ENCODE data around the gene MRPL52. TPM values are rescaled to one million over a fixed set of nuclear protein-coding genes. Genes with fewer than 3 reads are reported as not detected.

MRPL52 gene
- total and polyA plus RNA-seq, 2 of the 13 experiments (the other 11 are each of a cell fraction or from before 2014, with no cell fraction given): 118 to 329 TPM

DNA sequence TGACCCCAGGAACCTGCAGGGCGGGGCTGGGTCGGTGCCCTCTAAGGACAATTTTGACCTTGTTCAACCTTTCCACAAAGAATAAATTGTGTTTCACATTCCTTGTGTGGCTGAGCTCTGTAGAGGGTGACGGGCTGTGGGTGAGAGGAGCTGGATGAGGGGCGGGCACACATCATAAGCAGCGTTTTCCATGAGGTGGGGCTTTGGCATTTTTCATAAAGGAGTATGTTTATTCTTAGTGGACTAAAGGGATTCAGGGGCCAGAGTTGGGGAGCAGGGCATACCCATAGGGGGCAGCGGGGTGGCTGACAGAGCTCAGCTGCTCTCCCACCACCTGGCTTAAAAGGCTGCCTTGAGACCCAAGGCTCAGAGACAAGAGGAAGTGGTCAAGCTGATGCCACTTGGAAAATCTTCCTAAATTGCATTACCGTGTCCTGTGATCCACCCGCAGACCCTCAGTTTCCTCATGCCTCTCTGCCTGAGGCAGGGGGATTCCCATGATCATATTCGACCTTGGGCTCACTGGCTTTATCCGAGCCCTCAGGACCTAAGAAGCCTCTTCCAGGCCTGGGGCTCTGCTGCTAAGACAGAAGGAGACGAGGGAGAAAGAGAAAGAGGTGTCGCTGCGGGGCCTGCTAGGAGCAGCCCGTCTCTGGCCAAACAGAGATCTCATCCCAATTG, 18.1 kb downstream of the MRPL52 start:
- Histone ChIP-seq H3K9ac (ENCODE audit: insufficient read depth, low read depth, low read length) (no peak overlapping the region), H3K4me3 (replicated peaks in 1 of 3; ENCODE audit: insufficient read depth in 1 of 3, low read depth in 2 of 3, low read length in 3 of 3) (no peak overlapping the region), H3K4me1 (ENCODE audit: insufficient read depth, low read length) (peaks cover 23% of the 10 kb centered on the region), H4K20me1 (ENCODE audit: insufficient read depth, low read length) (no peaks in the 10 kb centered on the region), H3K27me3 (ENCODE audit: control insufficient read depth in 1 of 2, insufficient read depth in 2 of 2, low read length in 2 of 2) (peaks cover 9 to 45% of the 10 kb centered on the region in 2 experiments), H3K4me2 (ENCODE audit: low read depth, low read length) (peak overlapping the region; percentile 26; the same call in 1 of the 2 replicates), H3K36me3 (replicated peaks in 1 of 2; ENCODE audit: control insufficient read depth in 1 of 2, insufficient read depth in 2 of 2, low read length in 2 of 2) (no peaks in the 10 kb centered on the region), H3K9me3 (ENCODE audit: low read length) (no peaks in the 10 kb centered on the region), H3K27ac (ENCODE audit: extremely low read length, insufficient read depth, low read length) (no peak overlapping the region), H2AFZ (ENCODE audit: low read length) (no peak overlapping the region), H3K79me2 (ENCODE audit: insufficient read depth, low read length) (no peaks in the 10 kb centered on the region)
- intact Hi-C loops (cut with micrococcal nuclease; ENCODE audit: unreplicated experiment) (no loop called here), in situ Hi-C loops (cut with HindIII; ENCODE audit: extremely low pct_ligation_motif_present, low pct_unique_long_range_greater_than_20kb) (loop anchor here (5.0 kb wide), 1 partner anchor 290 kb away; no protein-coding TSS in a partner anchor)
- 41% methylated on average over 14 of the region's 14 CpGs for WGBS (ENCODE audit: low lambda C conversion rate)
- TF ChIP-seq BORCS8-MEF2B (CRISPR knock-in tag; IDR thresholded peaks at IDR 0.05) (0 out of 2 replicates have a peak, but pooled peaks have one; percentile 53), CREB1 (IDR thresholded peaks at IDR 0.05) (peak; percentile 73), CREB1 (CRISPR knock-in tag; IDR thresholded peaks at IDR 0.05) (no peak), ZNF550 (CRISPR knock-in tag; IDR thresholded peaks at IDR 0.05; ENCODE audit: borderline replicate concordance) (0 out of 2 replicates have a peak, but pooled peaks have one; percentile 27), ZNF501 (CRISPR knock-in tag; IDR thresholded peaks at IDR 0.05) (0 out of 2 replicates have a peak, but pooled peaks have one; percentile 18), RBM22 (optimal IDR thresholded peaks at IDR 0.05; ENCODE audit: low read length) (no peak), ZNF17 (CRISPR knock-in tag; IDR thresholded peaks at IDR 0.05) (no peak), RXRA (CRISPR knock-in tag; IDR thresholded peaks at IDR 0.05) (0 out of 2 replicates have a peak, but pooled peaks have one; percentile 13), SALL1 (CRISPR knock-in tag; IDR thresholded peaks at IDR 0.05) (peak; percentile 33; the same call in 1 of the 2 replicates), NR2F2 (IDR thresholded peaks at IDR 0.05; ENCODE audit: borderline replicate concordance, low read depth) (peak; percentile 33; the same call in 1 of the 2 replicates)
- TF ChIP-seq, protein P1, sequence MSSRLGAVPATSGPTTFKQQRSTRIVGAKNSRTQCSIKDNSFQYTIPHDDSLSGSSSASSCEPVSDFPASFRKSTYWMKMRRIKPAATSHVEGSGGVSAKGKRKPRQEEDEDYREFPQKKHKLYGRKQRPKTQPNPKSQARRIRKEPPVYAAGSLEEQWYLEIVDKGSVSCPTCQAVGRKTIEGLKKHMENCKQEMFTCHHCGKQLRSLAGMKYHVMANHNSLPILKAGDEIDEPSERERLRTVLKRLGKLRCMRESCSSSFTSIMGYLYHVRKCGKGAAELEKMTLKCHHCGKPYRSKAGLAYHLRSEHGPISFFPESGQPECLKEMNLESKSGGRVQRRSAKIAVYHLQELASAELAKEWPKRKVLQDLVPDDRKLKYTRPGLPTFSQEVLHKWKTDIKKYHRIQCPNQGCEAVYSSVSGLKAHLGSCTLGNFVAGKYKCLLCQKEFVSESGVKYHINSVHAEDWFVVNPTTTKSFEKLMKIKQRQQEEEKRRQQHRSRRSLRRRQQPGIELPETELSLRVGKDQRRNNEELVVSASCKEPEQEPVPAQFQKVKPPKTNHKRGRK (CRISPR knock-in tag; IDR thresholded peaks at IDR 0.05): no peak
- TF ChIP-seq, protein P2, sequence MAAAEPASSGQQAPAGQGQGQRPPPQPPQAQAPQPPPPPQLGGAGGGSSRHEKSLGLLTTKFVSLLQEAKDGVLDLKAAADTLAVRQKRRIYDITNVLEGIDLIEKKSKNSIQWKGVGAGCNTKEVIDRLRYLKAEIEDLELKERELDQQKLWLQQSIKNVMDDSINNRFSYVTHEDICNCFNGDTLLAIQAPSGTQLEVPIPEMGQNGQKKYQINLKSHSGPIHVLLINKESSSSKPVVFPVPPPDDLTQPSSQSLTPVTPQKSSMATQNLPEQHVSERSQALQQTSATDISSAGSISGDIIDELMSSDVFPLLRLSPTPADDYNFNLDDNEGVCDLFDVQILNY (CRISPR knock-in tag; conservative IDR thresholded peaks at IDR 0.05): 0 out of 2 replicates have a peak, but pooled peaks have one; percentile 40
- BruUV-seq (replicated peaks): no TSS peak
- peak; percentile 15 for FAIRE-seq
- no peak for DNase-seq (ENCODE audit: low spot score)
- ChIA-PET CTCF (ENCODE audit: low intra/inter-chr PET ratio, low total read pairs) (interaction anchor here (1.1 to 1.3 kb wide), 2 partner anchors 24 to 70 kb away, joined by 3 read pairs; no protein-coding TSS in a partner anchor), POLR2A (interaction anchor here (0.6 to 1.6 kb wide), 7 partner anchors 13 to 247 kb away, joined by 3 to 7 read pairs (median 4); partner anchors contain the start of genes ACIN1, C14orf119 and LRP10)
- ATAC-seq: no peak; the same call in 2 of the 3 replicates

Measured in HepG2 (cell line).